HepG2 (cell line): Measurements from ENCODE around the gene CD36. TPM values are rescaled to one million over a fixed set of nuclear protein-coding genes. Genes with fewer than 3 reads are reported as not detected.
A peak's percentile ranks its signal among the peaks of the same experiment; 100 is the strongest.

Experiments
- ATAC-seq: fragments of 200-7000 bp; cut with Tn5 transposase; 3 replicates; pipeline ENCODE4 v1.9.1; 2020; ENCODE audit warnings: mild to moderate bottlenecking, moderate library complexity
- BruUV-seq: library from RNA; stranded (reverse); fragments of 400-500 nt; replicated peaks from 2 replicates; lab custom pipeline; 2021; lab: Mats Ljungman, UMichigan
- CTCF ChIA-PET: fragments of 300-600 bp; formaldehyde crosslinking; extraction: SDS; loops from one replicate; lab custom pipeline; 2021; ENCODE audit warnings: low total read pairs, inconsistent platforms, low intra/inter-chr PET ratio; lab: Yijun Ruan, JAX
- POLR2A ChIA-PET: fragments of 350-600 bp; sonication (Branson Sonifier 250); formaldehyde crosslinking; loops from one replicate; lab custom pipeline; 2020; ENCODE audit warnings: antibody characterized with exemption, inconsistent platforms; lab: Yijun Ruan, JAX
- DNase-seq: peaks from one replicate; pipeline ENCODE4 v3.0.0-alpha.2; 2015; ENCODE audit warnings: low spot score
- FAIRE-seq: peaks from 3 replicates; lab custom pipeline; 2011; peaks lifted over from hg19 to GRCh38; lab: Jason Lieb, UNC
- H2AFZ ChIP-seq: one replicate; pipeline ENCODE4 v1.6.1; 2011; ENCODE audit warnings: low read length, inconsistent platforms
- H3K27ac ChIP-seq: fragments of 300-600 bp; 3 replicates; pipeline ENCODE4 v1.8.0; 2011; ENCODE audit warnings: mixed run types, mild to moderate bottlenecking, mixed read lengths, low read length, inconsistent platforms; ENCODE audit not compliant: insufficient read depth; ENCODE audit errors: extremely low read length
- H3K27me3 ChIP-seq, 2 experiments: fragments of 200-600 bp in 1 of 2; 2 replicates in 1 of 2; 3 replicates in 1 of 2; pipeline versions ENCODE4 v1.6.0 to v1.8.0; 2011; ENCODE audit warnings: low read length in 2 of 2, mild to moderate bottlenecking in 2 of 2, moderate library complexity in 2 of 2, inconsistent platforms in 1 of 2; ENCODE audit not compliant: insufficient read depth in 2 of 2, control insufficient read depth in 1 of 2
- H3K36me3 ChIP-seq, 2 experiments: fragments of 200-600 bp in 1 of 2; replicated peaks in 1 of 2; 2 replicates in 1 of 2; 3 replicates in 1 of 2; pipeline versions ENCODE4 v1.5.1 to v1.8.0; 2011; ENCODE audit warnings: low read length in 2 of 2, inconsistent platforms in 1 of 2; ENCODE audit not compliant: insufficient read depth in 2 of 2, control insufficient read depth in 1 of 2
- H3K4me1 ChIP-seq: 2 replicates; pipeline ENCODE4 v1.5.1; 2012; ENCODE audit warnings: low read length, inconsistent platforms; ENCODE audit not compliant: insufficient read depth
- H3K4me2 ChIP-seq: 2 replicates; pipeline ENCODE4 v1.6.0; 2011; ENCODE audit warnings: low read depth, low read length, inconsistent platforms
- H3K4me3 ChIP-seq, 3 experiments: fragments of 200-600 bp in 1 of 3; sonication (generic), shearing (Covaris generic) in 1 of 3; replicated peaks in 1 of 3; 2 replicates each; pipeline ENCODE4 v1.5.1; 2011 to 2016; ENCODE audit warnings: low read length in 3 of 3, inconsistent platforms in 2 of 3, low read depth in 2 of 3, mild to moderate bottlenecking in 2 of 3, control low read depth in 1 of 3, mixed read lengths in 1 of 3; ENCODE audit not compliant: insufficient read depth in 1 of 3
- H3K79me2 ChIP-seq: one replicate; pipeline ENCODE4 v1.6.1; 2011; ENCODE audit warnings: low read length, inconsistent platforms; ENCODE audit not compliant: insufficient read depth
- H3K9ac ChIP-seq: 2 replicates; pipeline ENCODE4 v1.6.0; 2011; ENCODE audit warnings: mild to moderate bottlenecking, low read depth, low read length, inconsistent platforms; ENCODE audit not compliant: insufficient read depth
- H3K9me3 ChIP-seq: 2 replicates; pipeline ENCODE4 v1.5.1; 2012; ENCODE audit warnings: mild to moderate bottlenecking, low read length
- H4K20me1 ChIP-seq: 2 replicates; pipeline ENCODE4 v1.6.0; 2011; ENCODE audit warnings: inconsistent platforms, mild to moderate bottlenecking, low read length, moderate library complexity; ENCODE audit not compliant: insufficient read depth
- ATAD3A ChIP-seq: sonication (generic); formaldehyde crosslinking; IDR thresholded peaks from 2 replicates; pipeline ENCODE4 v1.4.0; 2020; ENCODE audit warnings: missing genetic modification reagents
- ATF6 ChIP-seq: sonication (generic); formaldehyde crosslinking; conservative IDR thresholded peaks from 2 replicates; pipeline ENCODE4 v1.4.0; 2020; ENCODE audit warnings: missing genetic modification reagents
- CC2D1A ChIP-seq: sonication (generic); formaldehyde crosslinking; IDR thresholded peaks from 2 replicates; pipeline ENCODE4 v1.8.1; 2023; ENCODE audit warnings: mild to moderate bottlenecking, missing genetic modification reagents
- CTCF ChIP-seq: sonication (generic); formaldehyde crosslinking; IDR thresholded peaks from 2 replicates; pipeline ENCODE4 v1.5.0; 2020; ENCODE audit warnings: mild to moderate bottlenecking, missing genetic modification reagents, moderate library complexity
- GPN1 ChIP-seq: sonication (generic); formaldehyde crosslinking; IDR thresholded peaks from 2 replicates; pipeline ENCODE4 v1.5.1; 2020; ENCODE audit warnings: missing genetic modification reagents, borderline replicate concordance
- KAT8 ChIP-seq: IDR thresholded peaks from 2 replicates; pipeline ENCODE4 v1.6.1; 2016; ENCODE audit warnings: missing genetic modification reagents, missing compliant biosample characterization
- KLF11 ChIP-seq: IDR thresholded peaks from 2 replicates; pipeline ENCODE4 v1.6.1; 2016; ENCODE audit warnings: missing compliant biosample characterization
- MEIS2 ChIP-seq: sonication (generic); formaldehyde crosslinking; IDR thresholded peaks from 2 replicates; pipeline ENCODE4 v1.9.0; 2021; ENCODE audit warnings: mild to moderate bottlenecking, missing genetic modification reagents
- MTF2 ChIP-seq: sonication (generic); formaldehyde crosslinking; IDR thresholded peaks from 2 replicates; pipeline ENCODE4 v1.5.0; 2020; ENCODE audit warnings: missing genetic modification reagents, borderline replicate concordance
- NFIB ChIP-seq: sonication (generic); formaldehyde crosslinking; IDR thresholded peaks from 2 replicates; pipeline ENCODE4 v1.9.0; 2021; ENCODE audit warnings: missing genetic modification reagents, mild to moderate bottlenecking, borderline replicate concordance
- SMC3 ChIP-seq: IDR thresholded peaks from 2 replicates; pipeline ENCODE4 v1.6.1; 2011; ENCODE audit warnings: low read length, improper control_type of control experiment
- STAG1 ChIP-seq: sonication (generic); formaldehyde crosslinking; IDR thresholded peaks from 2 replicates; pipeline ENCODE4 v1.4.0; 2020; ENCODE audit warnings: missing genetic modification reagents
- U2AF1 ChIP-seq: fragments of 200-400 bp; formaldehyde crosslinking; optimal IDR thresholded peaks from 2 replicates; pipeline ENCODE3; 2017; ENCODE audit warnings: mild to moderate bottlenecking, low read depth, low read length
- ZBTB33 ChIP-seq: sonication (generic); formaldehyde crosslinking; IDR thresholded peaks from 2 replicates; pipeline ENCODE4 v1.4.0; 2020; ENCODE audit warnings: missing genetic modification reagents
- ZBTB38 ChIP-seq: sonication (generic); formaldehyde crosslinking; IDR thresholded peaks from 2 replicates; pipeline ENCODE4 v1.5.1; 2020; ENCODE audit warnings: mild to moderate bottlenecking, missing genetic modification reagents
- WGBS: methylation state at CpG from one replicate; pipeline ENCODE4 v1.1.6; 2017; ENCODE audit warnings: low lambda C conversion rate; 5-methylcytosine and 5-hydroxymethylcytosine counted together
- in situ Hi-C: cut with HindIII; loops from 2 replicates; pipeline ENCODE4 v1.10.0; 2017; ENCODE audit warnings: low pct_unique_long_range_greater_than_20kb; ENCODE audit not compliant: extremely low pct_ligation_motif_present
- intact Hi-C: fragments of 100-400 bp; cut with micrococcal nuclease; formaldehyde crosslinking; loops from one replicate; pipeline ENCODE4 v1.10.0; 2022; ENCODE audit not compliant: unreplicated experiment
- polyA plus RNA-seq, 8 experiments: library from polyadenylated mRNA; depleted of rRNA in 3 of 8; stranded (reverse) in 7 of 8; unstranded in 1 of 8; fragments of >200 nt; fragmentation: Illumina TruSeq in 4 of 8; extraction: Trizol in 4 of 8; gene quantifications; 2 replicates each; pipeline versions ENCODE4 v1.2.1 to v1.2.3, GENCODE V29; 2011 to 2016; ENCODE audit warnings: low read depth in 4 of 8, missing spikeins in 1 of 8, mixed read lengths in 1 of 8; ENCODE audit not compliant: insufficient read depth in 1 of 8
- total RNA-seq, 5 experiments: library from RNA; depleted of rRNA; stranded (reverse); fragments of >200 nt; fragmentation: Illumina TruSeq; extraction: Trizol; gene quantifications; 2 replicates each; pipeline ENCODE4 v1.2.3, GENCODE V29; 2016; ENCODE audit warnings: low read depth in 1 of 5

The CD36 gene
- total and polyA plus RNA-seq, 2 of the 13 experiments (the other 11 are each of a cell fraction or from before 2014, with no cell fraction given): 2.8 to 4.8 TPM

- in situ Hi-C loops: loop anchor here (5.0 kb wide), 1 partner anchor 227 kb away; no protein-coding TSS in a partner anchor
- H3K9me3 ChIP-seq: no peaks in the 10 kb centered on the region
- H3K4me3 ChIP-seq: no peak overlapping the region
- H3K27ac ChIP-seq: no peak overlapping the region
- no peak for FAIRE-seq
- no peak overlapping the region for H2AFZ ChIP-seq
- H4K20me1 ChIP-seq: no peaks in the 10 kb centered on the region
- 5% methylated on average over 3 of the region's 3 CpGs for WGBS
- DNase-seq: peak; percentile 26
- no peaks in the 10 kb centered on the region for H3K36me3 ChIP-seq
- no peak; the same call in 2 of the 3 replicates for ATAC-seq
- no peak overlapping the region for H3K9ac ChIP-seq
- ChIA-PET POLR2A (no interaction called here), CTCF (interaction anchor here (2.8 kb wide), 1 partner anchor 231 kb away, joined by 25 read pairs; no protein-coding TSS in a partner anchor)
- no peaks in the 10 kb centered on the region for H3K27me3 ChIP-seq
- intact Hi-C loops: loop anchor here (1.0 to 10.0 kb wide), 4 partner anchors 206 to 595 kb away; partner anchors contain the start of gene GNAI1
- BruUV-seq: no TSS peak
- H3K4me1 ChIP-seq: peaks cover 22% of the 10 kb centered on the region
- no peak overlapping the region for H3K4me2 ChIP-seq
- no peaks in the 10 kb centered on the region for H3K79me2 ChIP-seq
- TF ChIP-seq SMC3 (peak; percentile 68; the same call in 1 of the 2 replicates), CC2D1A (CRISPR knock-in tag) (no peak), GPN1 (CRISPR knock-in tag) (no peak), STAG1 (CRISPR knock-in tag) (peak; percentile 65), MEIS2 (CRISPR knock-in tag) (no peak), CTCF (CRISPR knock-in tag) (peak; percentile 60), ZBTB33 (CRISPR knock-in tag) (no peak), KLF11 (no peak), ZBTB38 (no peak), NFIB (CRISPR knock-in tag) (no peak), ATF6 (CRISPR knock-in tag) (no peak), U2AF1 (no peak), MTF2 (no peak), KAT8 (CRISPR knock-in tag) (0 out of 2 replicates have a peak, but pooled peaks have one; percentile 18), ATAD3A (CRISPR knock-in tag) (no peak)
Observed at GRCh38 chr7:80659120-80660055, 20.9 kb downstream of the CD36 start.
